CD14-positive monocyte (primary cell): ENCODE data around the gene KLHL22. TPM values are rescaled to one million over a fixed set of nuclear protein-coding genes. Genes with fewer than 3 reads are reported as not detected.
"Not testable (repeated sequence)": the region's sequence is repeated elsewhere in the genome, so short reads cannot be mapped to it uniquely, and the experiment has no call there.

ENCODE experiments used
- DNase-seq, 3 donors: peaks; one replicate each; pipeline ENCODE4 v3.0.0-alpha.2; 2011 to 2022
- H2AFZ ChIP-seq: 2 replicates; pipeline ENCODE4 v1.6.0; 2012; ENCODE audit warnings: mild to moderate bottlenecking, low read depth, low read length, inconsistent platforms; ENCODE audit not compliant: insufficient read depth, poor library complexity, severe bottlenecking
- H3K27ac ChIP-seq, 2 donors: 1 replicate in 1 of 2; 2 replicates in 1 of 2; pipeline ENCODE4 v1.5.1; 2012 to 2013; ENCODE audit warnings: low read length in 2 of 2, control low read depth in 1 of 2, inconsistent platforms in 1 of 2, low read depth in 1 of 2, mild to moderate bottlenecking in 1 of 2
- H3K27me3 ChIP-seq, 2 donors: one replicate each; pipeline versions ENCODE4 v1.6.0 to v1.6.1; 2011 to 2013; ENCODE audit warnings: low read length in 2 of 2; ENCODE audit not compliant: control insufficient read depth in 2 of 2, insufficient read depth in 2 of 2
- H3K36me3 ChIP-seq, 2 donors: replicated peaks in 1 of 2; 1 replicate in 1 of 2; 2 replicates in 1 of 2; pipeline versions ENCODE4 v1.5.1 to v1.6.1; 2012 to 2013; ENCODE audit warnings: low read length in 2 of 2, control low read depth in 1 of 2, inconsistent platforms in 1 of 2, mild to moderate bottlenecking in 1 of 2; ENCODE audit not compliant: insufficient read depth in 2 of 2, control insufficient read depth in 1 of 2
- H3K4me1 ChIP-seq, 2 donors: 1 replicate in 1 of 2; 2 replicates in 1 of 2; pipeline versions ENCODE4 v1.5.1 to v1.6.1; 2012 to 2013; ENCODE audit warnings: low read length in 2 of 2, control low read depth in 1 of 2, inconsistent platforms in 1 of 2, mild to moderate bottlenecking in 1 of 2, moderate library complexity in 1 of 2; ENCODE audit not compliant: insufficient read depth in 2 of 2, control insufficient read depth in 1 of 2
- H3K4me2 ChIP-seq: replicated peaks from 2 replicates; pipeline ENCODE3; 2012; ENCODE audit warnings: low read length, moderate library complexity, mild to moderate bottlenecking; ENCODE audit not compliant: poor library complexity, severe bottlenecking; ENCODE audit errors: extremely low read depth
- H3K4me3 ChIP-seq, 3 experiments: fragments of 200-600 bp in 1 of 3; sonication (generic) in 1 of 3; replicated peaks in 1 of 3; 1 replicate in 2 of 3; 2 replicates in 1 of 3; pipeline ENCODE4 v1.5.1; 2011 to 2013; ENCODE audit warnings: low read length in 3 of 3, mild to moderate bottlenecking in 3 of 3, control low read depth in 2 of 3, low read depth in 2 of 3, inconsistent platforms in 1 of 3, moderate library complexity in 1 of 3
- H3K79me2 ChIP-seq: 2 replicates; pipeline ENCODE4 v1.6.0; 2012; ENCODE audit warnings: mild to moderate bottlenecking, control low read depth, inconsistent platforms, low read length, moderate library complexity; ENCODE audit not compliant: insufficient read depth
- H3K9ac ChIP-seq: 2 replicates; pipeline ENCODE4 v1.6.0; 2017; ENCODE audit warnings: low read length, mild to moderate bottlenecking; ENCODE audit not compliant: insufficient read depth, poor library complexity, severe bottlenecking
- H3K9me3 ChIP-seq, 2 donors: replicated peaks in 1 of 2; 1 replicate in 1 of 2; 2 replicates in 1 of 2; pipeline versions ENCODE4 v1.5.1 to v1.6.1; 2012 to 2013; ENCODE audit warnings: low read length in 2 of 2, control low read depth in 1 of 2; ENCODE audit not compliant: control insufficient read depth in 1 of 2, insufficient read depth in 1 of 2
- H4K20me1 ChIP-seq: 2 replicates; pipeline ENCODE4 v1.6.0; 2012; ENCODE audit warnings: mild to moderate bottlenecking, low read length, control low read depth, moderate library complexity; ENCODE audit not compliant: insufficient read depth
- H3K27ac Mint-ChIP-seq, 7 donors: one replicate each; pipeline ENCODE4 v1.8.0; 2020; ENCODE audit warnings: mild to moderate bottlenecking in 7 of 7, mixed read lengths in 7 of 7, moderate library complexity in 6 of 7, inconsistent platforms in 2 of 7
- H3K27me3 Mint-ChIP-seq, 3 donors: one replicate each; pipeline ENCODE4 v1.8.0; 2021 to 2022; ENCODE audit warnings: low read depth in 3 of 3, mild to moderate bottlenecking in 3 of 3, mixed read lengths in 3 of 3, moderate library complexity in 3 of 3, inconsistent platforms in 1 of 3
- H3K36me3 Mint-ChIP-seq, 2 donors: one replicate each; pipeline ENCODE4 v1.8.0; 2020; ENCODE audit warnings: mixed read lengths in 2 of 2, inconsistent platforms in 1 of 2, mild to moderate bottlenecking in 1 of 2
- H3K4me1 Mint-ChIP-seq: one replicate; pipeline ENCODE4 v1.8.0; 2020; ENCODE audit warnings: mild to moderate bottlenecking, mixed read lengths
- H3K4me3 Mint-ChIP-seq, 2 donors: one replicate each; pipeline ENCODE4 v1.8.0; 2020; ENCODE audit warnings: mild to moderate bottlenecking in 2 of 2, mixed read lengths in 2 of 2, moderate library complexity in 1 of 2
- H3K9me3 Mint-ChIP-seq, 7 donors: one replicate each; pipeline ENCODE4 v1.8.0; 2020 to 2022; ENCODE audit warnings: mixed read lengths in 7 of 7, mild to moderate bottlenecking in 6 of 7, moderate library complexity in 6 of 7, inconsistent platforms in 2 of 7
- WGBS: methylation state at CpG from one replicate; pipeline ENCODE4 v1.1.5; 2013; ENCODE audit warnings: missing lambda C conversion rate; ENCODE audit not compliant: insufficient coverage; 5-methylcytosine and 5-hydroxymethylcytosine counted together
- intact Hi-C, 2 donors: fragments of 100-400 bp; cut with micrococcal nuclease; formaldehyde crosslinking; loops; one replicate each; pipeline versions ENCODE4 v1.15.0 to v1.15.1; 2023
- polyA plus RNA-seq, 3 donors: library from polyadenylated mRNA; depleted of rRNA in 1 of 3; unstranded in 2 of 3; stranded (reverse) in 1 of 3; fragments of 300-500 nt in 2 of 3; fragments of >200 nt in 1 of 3; fragmentation: Illumina TruSeq in 2 of 3; gene quantifications; 1 replicate in 2 of 3; 2 replicates in 1 of 3; pipeline ENCODE4 v1.2.3, GENCODE V29; 2012 to 2021
- TF ChIP-seq, protein P1 (sequence below): fragments of 200-600 bp; IDR thresholded peaks from one replicate; pipeline ENCODE4 v1.8.0; 2022; ENCODE audit warnings: antibody characterized with exemption, mild to moderate bottlenecking

Gene KLHL22
- polyA plus RNA-seq, 3 donors: 7.8 to 15.6 (median 9.2) TPM

DNA sequence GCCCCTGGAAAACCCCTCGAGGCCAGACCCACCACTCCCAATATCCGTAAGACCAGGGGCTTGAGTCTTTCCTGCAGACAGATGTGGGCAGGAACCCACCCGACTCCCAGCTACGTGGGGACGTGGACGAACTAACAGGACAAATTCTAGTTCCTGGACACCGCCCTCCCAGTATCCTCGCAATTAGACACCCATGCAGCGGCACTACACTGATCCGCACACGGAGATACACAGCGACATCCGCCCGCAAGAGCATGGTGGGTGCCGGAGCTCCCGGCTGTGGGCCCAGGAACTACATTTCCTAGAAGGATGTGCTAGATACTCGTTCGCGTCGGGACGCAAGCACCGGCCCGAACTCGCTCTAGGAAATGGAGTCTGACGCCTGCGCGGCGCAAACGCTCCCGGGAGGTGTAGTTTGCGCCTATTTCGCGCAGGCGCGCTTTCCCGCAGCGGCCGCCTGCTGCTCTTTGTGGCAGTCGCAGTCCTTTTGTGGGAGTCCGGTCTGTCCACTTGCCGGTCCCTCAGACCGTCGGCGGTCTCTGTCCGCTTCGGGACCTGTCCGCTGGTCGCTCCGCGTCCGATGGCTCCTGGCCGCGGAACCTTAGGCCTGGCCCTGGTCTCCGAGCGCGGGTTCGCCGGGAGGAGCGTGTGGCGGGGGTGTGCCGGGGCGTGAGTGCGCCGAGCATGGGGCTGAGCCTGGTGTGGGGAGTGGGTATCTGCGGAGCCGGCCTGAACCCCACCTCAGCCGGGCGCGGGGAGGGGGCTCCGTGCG lies 101.7 kb downstream of the KLHL22 start, which contains the start of gene ZNF74:
Gene ZNF74 (plus strand): TSS at position 447 of the 772 bp plus-strand sequence. CDS start 478 bp downstream, outside the sequence.
- H3K4me2 ChIP-seq: peak within 1 kb of the TSS; percentile 97
- no peaks in the 10 kb centered on the region for H3K36me3 ChIP-seq
- peaks cover 25 to 27% of the 10 kb centered on the region in 2 donors for H3K4me1 ChIP-seq
- TF ChIP-seq, protein P1, sequence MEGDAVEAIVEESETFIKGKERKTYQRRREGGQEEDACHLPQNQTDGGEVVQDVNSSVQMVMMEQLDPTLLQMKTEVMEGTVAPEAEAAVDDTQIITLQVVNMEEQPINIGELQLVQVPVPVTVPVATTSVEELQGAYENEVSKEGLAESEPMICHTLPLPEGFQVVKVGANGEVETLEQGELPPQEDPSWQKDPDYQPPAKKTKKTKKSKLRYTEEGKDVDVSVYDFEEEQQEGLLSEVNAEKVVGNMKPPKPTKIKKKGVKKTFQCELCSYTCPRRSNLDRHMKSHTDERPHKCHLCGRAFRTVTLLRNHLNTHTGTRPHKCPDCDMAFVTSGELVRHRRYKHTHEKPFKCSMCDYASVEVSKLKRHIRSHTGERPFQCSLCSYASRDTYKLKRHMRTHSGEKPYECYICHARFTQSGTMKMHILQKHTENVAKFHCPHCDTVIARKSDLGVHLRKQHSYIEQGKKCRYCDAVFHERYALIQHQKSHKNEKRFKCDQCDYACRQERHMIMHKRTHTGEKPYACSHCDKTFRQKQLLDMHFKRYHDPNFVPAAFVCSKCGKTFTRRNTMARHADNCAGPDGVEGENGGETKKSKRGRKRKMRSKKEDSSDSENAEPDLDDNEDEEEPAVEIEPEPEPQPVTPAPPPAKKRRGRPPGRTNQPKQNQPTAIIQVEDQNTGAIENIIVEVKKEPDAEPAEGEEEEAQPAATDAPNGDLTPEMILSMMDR: no peak
- H3K27me3 ChIP-seq: no peaks in the 10 kb centered on the region
- peak within 1 kb of the TSS; percentile 53 to 91 (median 79) for H3K27ac Mint-ChIP-seq
- peak within 1 kb of the TSS in 1 of 2 donors; percentile 79 for H3K27ac ChIP-seq
- H3K9ac ChIP-seq: peak within 1 kb of the TSS; percentile 77
- WGBS: under 1% methylated on average over 71 of the region's 71 CpGs
- peaks cover 0 to 2% of the 10 kb centered on the region in 2 donors for H3K36me3 Mint-ChIP-seq
- peaks cover 7% of the 10 kb centered on the region for H3K79me2 ChIP-seq
- peak within 1 kb of the TSS; percentile 100 for H2AFZ ChIP-seq
- H3K27me3 Mint-ChIP-seq: peaks cover 0 to 6% (median 0%) of the 10 kb centered on the region in 3 donors
- H3K4me3 Mint-ChIP-seq: peak within 1 kb of the TSS; percentile 88 to 91
- intact Hi-C loops: no loop called here
- peaks cover 0 to 5% of the 10 kb centered on the region in 2 donors for H3K9me3 ChIP-seq
- H3K4me1 Mint-ChIP-seq: peaks cover 31% of the 10 kb centered on the region
- peaks cover 0 to 6% (median 4%) of the 10 kb centered on the region in 7 donors for H3K9me3 Mint-ChIP-seq
- peak within 1 kb of the TSS; percentile 43 to 89 (median 54) for H3K4me3 ChIP-seq
- H4K20me1 ChIP-seq: no peaks in the 10 kb centered on the region
- peak; percentile 75 to 87 (median 85) for DNase-seq

DNA sequence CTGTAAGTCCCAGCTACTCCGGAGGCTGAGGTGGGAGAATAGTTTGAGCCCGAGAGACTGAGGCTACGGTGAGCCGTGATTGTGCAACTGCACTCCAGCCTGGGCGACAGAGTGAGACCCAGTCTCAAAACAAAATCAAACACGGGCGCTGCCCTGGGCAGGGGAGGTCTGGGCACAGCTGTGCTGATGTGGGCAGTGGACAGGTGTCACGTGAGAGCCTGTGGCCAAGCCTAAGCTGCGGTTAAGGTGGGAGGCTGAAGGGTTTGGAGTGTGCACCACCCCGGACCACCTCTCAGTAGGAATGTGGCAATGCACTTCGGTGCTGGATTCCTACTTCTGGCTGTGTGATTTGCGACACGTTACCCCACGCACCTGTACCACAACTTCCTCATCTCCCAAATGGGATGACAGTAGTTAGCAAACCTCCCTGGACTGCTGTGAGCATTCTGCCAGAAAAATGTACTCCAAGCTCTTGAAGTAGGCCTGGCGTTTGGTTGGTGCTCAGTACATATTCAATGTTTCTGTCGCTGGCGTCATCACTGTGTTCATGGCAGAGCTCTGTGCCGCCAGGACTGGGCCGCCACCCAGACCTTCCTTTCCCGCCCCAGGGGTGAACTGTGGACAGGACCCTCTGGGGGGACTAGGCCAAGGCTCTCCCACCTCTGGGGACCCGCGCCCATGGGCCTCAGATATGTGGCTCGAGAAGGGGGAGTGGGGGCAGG lies 102.5 kb downstream of the KLHL22 start:
- H3K9me3 Mint-ChIP-seq: peaks cover 0 to 6% (median 4%) of the 10 kb centered on the region in 7 donors
- H3K36me3 ChIP-seq: no peaks in the 10 kb centered on the region
- 86% methylated on average over 15 of the region's 23 CpGs for WGBS
- peak overlapping the region; percentile 88 to 91 for H3K4me3 Mint-ChIP-seq
- peak overlapping the region in 6 of 7 donors; percentile 74 to 91 (median 84) for H3K27ac Mint-ChIP-seq
- DNase-seq: no peak
- H3K4me3 ChIP-seq: peak overlapping the region; percentile 43 to 89 (median 54)
- H3K79me2 ChIP-seq: peaks cover 7% of the 10 kb centered on the region
- H3K9me3 ChIP-seq: peaks cover 0 to 5% of the 10 kb centered on the region in 2 donors
- H2AFZ ChIP-seq: peak overlapping the region; percentile 100
- peak overlapping the region; percentile 77 for H3K9ac ChIP-seq
- H3K27me3 ChIP-seq: no peaks in the 10 kb centered on the region
- peak overlapping the region in 1 of 2 donors; percentile 79 for H3K27ac ChIP-seq
- H3K4me2 ChIP-seq: peak overlapping the region; percentile 97
- peaks cover 31% of the 10 kb centered on the region for H3K4me1 Mint-ChIP-seq
- TF ChIP-seq, protein P1: no peak
- peaks cover 25 to 27% of the 10 kb centered on the region in 2 donors for H3K4me1 ChIP-seq
- peaks cover 0 to 6% (median 0%) of the 10 kb centered on the region in 3 donors for H3K27me3 Mint-ChIP-seq
- peaks cover 0 to 2% of the 10 kb centered on the region in 2 donors for H3K36me3 Mint-ChIP-seq
- intact Hi-C loops: no loop called here
- H4K20me1 ChIP-seq: no peaks in the 10 kb centered on the region

DNA sequence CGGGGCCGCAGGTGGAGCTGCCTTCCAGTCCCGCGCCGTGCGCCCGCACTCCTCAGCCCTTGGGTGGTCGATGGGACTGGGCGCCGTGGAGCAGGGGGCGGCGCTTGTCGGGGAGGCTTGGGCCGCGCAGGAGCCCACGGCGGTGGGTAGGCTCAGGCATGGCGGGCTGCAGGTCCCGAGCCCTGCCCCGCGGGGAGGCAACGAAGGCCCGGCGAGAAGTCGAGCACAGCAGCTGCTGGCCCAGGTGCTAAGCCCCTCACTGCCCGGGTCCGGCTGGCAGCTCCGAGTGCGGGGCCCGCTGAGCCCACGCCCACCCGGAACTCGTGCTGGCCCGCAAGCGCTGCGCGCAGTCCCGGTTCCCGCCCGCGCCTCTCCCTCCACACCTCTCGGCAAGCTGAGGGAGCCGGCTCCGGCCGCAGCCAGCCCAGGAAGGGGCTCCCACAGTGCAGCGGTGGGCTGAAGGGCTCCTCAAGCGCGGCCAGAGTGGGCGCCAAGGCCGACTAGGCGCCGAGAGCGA lies 103.2 kb downstream of the KLHL22 start:
- DNase-seq, H3K27me3 ChIP-seq, H3K36me3 Mint-ChIP-seq, H3K4me3 ChIP-seq, H3K4me3 Mint-ChIP-seq, H3K9me3 Mint-ChIP-seq, H3K4me2 ChIP-seq, H3K9ac ChIP-seq, H3K27ac ChIP-seq, H3K27me3 Mint-ChIP-seq, H4K20me1 ChIP-seq, H3K27ac Mint-ChIP-seq, intact Hi-C loops, H3K9me3 ChIP-seq, H3K36me3 ChIP-seq, H3K79me2 ChIP-seq: not testable (repeated sequence)
- H3K4me1 ChIP-seq: peaks cover 25 to 27% of the 10 kb centered on the region in 2 donors
- H2AFZ ChIP-seq: peak overlapping the region; percentile 100
- 97% methylated on average over 34 of the region's 53 CpGs for WGBS
- H3K4me1 Mint-ChIP-seq: peaks cover 31% of the 10 kb centered on the region
